HG03354 (cell line): ENCODE measurements around the gene ZNF521.

Experiments used
- ATAC-seq: cut with Tn5 transposase; IDR thresholded peaks from one replicate; pipeline ENCODE4 v1.9.1; 2021; ENCODE audit warnings: mild to moderate bottlenecking; ENCODE audit not compliant: unreplicated experiment, poor library complexity, severe bottlenecking

Gene ZNF521

DNA sequence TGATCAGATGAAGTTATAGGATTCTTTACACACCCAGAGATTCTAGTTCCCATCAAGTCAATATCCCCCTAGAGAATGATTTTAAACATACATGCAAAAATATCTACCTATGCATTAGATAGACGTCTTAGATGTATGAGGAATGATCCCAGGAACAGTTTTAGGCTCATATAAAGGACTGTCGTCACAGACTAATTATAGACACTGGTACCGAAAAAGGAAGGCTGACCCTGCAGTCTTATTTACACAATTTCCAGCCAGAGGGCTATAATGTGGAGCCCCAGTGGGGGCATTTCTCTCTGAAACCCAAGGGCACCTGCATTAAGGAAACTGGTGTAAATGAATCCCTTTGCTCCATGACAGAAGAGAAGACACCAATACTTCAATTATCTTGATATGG is 170.4 kb downstream of the ZNF521 start:
- no peak for ATAC-seq

DNA sequence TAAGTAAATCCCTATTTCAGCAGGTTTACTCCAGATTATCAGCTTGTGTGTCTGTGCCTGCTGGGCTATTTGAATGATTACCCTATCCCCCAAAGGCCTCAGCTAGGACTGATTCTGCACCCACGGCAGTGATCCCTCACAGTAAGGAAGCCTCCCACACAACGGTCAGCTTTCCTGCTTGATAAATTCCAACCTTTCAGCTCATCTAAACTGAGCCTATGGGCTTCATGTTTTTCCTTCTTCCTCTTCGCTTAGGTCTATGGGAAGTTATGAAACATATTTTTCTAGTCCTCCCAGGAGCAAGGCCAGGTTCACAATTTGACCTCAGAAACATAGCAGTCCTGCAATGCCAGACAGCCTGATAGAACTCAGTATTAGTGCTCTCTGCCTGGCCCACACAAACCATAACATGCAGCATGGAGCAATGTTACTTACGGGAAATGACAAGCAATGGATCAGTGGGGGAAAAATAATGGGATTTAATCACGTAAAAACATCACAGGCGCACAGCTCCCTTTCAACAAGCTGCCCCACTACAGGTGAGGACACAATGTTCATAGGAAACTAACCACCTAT is 170.9 kb downstream of the ZNF521 start:
- ATAC-seq, result no peak

DNA sequence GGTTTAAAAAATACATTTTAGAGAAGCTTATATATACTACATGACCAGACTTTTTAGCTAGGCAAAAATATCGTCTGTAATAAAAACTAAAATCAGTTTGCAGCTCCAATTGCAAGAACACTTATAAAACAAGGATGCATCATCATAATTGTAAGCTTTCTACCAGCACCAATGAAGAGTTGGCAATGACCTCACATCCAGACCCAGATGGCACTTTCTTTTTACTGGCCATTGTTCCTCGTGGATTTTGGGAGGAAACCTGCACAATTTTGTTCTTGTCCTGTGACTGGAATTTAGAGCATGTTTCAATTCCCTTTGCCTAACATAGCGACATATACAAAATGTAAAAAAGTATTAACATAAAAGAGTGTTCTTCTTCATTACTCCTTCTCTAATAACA is 174.3 kb downstream of the ZNF521 start:
- ATAC-seq, result no peak

DNA sequence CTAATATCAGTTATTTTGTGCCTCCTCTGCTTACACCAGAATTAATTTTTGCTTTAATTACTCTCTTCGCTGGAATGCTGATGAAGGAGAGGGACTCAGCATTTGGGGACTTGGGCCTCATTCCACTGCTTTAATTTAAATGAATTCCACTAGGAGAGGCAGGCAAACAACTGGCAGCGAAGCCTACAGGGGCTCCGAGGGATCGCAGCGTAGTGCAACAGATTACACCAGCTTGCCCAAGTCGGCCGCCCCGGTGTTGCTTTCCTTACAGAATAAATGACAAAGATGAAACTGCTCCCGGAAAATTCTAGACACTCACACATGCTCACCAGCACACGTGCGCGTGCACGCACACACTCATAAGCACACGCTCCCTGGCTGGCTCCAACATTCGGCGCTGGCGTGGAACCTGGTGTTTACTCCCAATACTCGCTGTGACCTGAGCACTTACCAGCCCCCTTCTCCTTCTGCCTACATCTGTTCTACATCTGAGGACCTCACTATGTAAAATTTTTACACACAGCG is 175.4 kb downstream of the ZNF521 start:
- no peak for ATAC-seq

DNA sequence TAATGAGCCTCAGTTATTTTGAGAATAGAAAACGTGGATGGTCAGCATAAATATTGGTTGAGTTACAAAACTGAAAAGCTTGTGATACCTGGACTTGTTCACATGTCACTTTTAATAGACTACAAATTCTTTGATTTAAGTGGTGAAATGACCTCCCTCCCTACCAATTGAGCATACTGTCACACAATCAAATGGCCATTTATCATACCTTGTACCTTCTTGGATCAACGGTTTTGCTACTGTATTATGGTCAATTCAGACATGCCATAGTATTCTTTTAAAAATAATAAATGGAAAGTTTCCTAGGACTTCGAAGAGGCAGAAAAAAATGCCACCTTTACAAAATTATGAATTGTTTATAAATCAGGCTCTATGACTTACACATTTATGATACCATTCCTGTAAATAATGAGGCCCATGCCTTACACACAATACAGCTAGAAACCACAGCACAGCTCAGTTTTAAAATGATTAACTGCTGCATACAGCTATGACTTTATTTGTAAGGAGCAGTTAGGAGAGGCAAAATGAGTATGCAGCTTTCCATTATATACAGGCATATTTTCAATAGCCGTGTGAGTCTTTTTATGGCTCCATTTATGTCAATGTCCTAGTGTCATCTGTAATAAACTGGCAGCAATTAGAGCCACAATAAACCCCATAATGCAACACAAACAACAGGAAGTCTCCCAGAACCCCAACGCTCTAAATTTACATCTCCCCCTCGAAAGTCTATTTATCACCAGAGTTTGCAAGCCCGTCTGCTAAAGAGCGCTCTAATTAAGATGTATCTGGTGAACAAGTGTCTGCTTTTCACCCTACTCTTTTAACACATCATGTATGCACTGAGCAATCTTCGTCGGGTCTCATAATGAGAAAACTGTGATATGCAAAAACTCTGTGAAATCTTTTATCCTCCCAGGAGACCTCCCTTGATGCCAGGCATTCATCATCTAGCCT is 176.1 kb downstream of the ZNF521 start:
- no peak for ATAC-seq

DNA sequence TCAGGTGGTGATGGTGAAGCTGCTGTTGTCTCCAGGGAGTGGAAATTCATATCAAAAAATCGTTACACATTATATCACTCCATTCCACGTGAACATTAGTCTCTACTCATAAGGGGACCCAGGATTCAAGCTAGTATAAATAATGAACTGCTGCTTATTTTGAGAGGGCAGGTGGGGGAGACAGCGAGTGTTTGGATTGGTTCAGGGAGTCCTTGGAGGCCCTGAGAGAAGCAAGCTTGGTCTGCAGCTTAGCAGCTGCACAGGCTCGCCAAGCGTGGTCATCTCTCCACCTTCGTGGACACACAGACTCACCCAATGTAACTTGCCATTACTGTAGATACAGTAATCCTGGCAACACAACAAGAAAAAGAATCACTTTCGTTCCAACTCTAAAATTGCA is 177.6 kb downstream of the ZNF521 start:
- no peak for ATAC-seq

DNA sequence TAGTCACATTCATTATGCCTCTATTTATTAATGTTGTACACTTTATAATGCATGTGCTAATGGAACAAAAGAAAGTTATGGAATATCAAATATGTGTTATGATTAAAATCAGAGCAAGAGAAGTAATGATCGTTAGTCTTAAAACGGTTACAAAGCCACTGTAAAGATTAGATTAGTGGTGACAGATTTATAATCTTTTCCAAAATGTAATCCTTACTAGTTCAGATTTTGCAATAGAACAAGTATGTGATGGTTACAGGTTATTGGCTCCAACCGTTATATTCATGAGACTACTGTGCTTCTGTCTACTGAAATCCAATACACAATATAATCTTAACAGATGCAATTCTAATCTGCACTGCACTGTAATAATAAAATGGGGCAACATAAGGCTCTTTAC is 180.6 kb downstream of the ZNF521 start:
- no peak for ATAC-seq

DNA sequence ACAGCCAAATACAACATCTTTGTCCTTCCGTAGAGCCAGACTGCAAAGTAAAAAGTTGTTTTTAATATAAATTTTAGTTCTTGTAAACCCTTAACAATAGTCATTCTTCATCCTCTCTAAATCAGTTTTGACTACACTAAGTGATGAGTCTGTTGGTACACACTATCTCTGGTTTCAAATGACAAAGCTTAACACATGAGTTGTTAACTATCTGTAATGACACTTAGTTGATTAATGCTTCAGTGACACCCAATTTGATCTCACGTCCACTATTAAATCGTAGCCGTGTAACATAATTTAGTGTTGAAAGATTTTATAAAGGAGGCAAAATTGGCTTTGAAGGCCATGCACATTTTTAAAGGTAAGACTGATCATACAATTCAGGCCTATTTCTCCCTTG is 181.6 kb downstream of the ZNF521 start:
- ATAC-seq, result no peak

DNA sequence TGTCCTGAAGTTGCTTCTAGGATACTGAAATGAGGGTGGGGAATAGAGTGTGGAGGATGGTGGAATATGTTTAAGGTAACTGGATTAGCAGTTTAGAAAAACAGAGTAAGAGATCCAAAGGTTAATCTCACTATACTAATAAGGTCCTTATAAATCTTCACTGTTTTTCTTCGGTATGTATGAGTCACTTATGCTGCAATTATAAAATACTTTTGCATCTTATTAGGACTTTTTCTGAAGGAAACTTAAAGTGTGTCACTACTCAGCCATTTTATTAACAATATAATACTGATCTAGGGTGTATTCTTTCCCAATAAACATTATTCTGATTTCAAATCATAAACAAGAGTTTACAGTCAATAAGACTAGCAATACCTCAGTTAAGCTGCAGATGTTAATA is 182.3 kb downstream of the ZNF521 start:
- ATAC-seq, result no peak

DNA sequence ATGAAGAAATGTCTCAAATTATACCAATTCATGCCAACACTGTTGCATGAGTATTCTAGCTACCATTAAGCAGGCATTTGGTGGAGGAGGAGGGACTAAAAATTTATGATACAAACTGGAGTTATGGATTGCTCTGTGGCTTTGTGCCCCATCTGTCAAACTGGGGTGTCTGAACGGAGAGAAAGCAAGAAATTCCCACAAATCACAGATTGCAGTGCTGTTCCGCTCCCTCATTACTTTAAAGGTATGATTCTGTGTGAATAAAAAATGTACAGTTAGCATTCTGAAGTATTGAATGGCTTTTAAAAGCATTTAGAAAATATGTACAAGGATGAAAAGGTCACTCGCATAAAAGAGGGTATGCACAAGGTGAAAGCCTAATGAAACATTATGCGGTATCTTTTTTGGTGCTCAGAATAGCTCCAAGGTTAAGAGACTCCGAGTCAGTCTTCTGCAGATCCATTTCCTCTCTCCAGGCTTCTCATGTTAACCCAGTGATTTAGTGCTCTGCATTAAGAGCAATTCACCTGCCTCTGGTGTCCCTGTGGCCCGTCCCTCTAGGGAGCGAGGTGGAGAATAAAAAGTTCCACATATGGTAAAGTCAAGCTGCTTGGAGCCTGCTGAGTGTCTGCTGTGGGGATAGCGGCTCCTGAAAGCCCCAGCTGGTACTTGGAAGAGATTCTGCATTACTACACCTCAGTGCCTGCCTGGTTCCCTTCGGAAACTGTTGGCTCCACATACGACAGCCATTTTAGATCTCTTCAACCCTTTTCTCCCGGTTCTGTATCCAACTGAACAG is 184.2 kb downstream of the ZNF521 start:
- ATAC-seq, result no peak

DNA sequence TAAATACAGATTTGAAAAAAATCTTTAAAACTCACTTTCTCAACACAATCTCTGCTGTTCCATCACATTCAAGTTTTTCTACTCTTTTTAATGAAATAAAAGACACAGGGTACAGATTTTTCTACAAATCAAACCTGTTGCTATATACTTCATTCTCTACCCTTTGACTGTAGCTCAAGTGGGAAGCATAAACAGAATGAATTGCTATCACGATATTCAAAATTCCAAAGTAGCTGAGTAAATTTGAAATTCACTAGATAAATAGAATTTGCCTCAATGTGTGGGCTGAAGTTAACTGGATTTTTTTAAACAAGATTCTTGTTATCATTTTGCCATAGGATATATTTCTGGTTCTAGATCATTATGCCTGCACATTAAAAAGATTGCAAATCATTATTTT is 185.9 kb downstream of the ZNF521 start:
- no peak for ATAC-seq

DNA sequence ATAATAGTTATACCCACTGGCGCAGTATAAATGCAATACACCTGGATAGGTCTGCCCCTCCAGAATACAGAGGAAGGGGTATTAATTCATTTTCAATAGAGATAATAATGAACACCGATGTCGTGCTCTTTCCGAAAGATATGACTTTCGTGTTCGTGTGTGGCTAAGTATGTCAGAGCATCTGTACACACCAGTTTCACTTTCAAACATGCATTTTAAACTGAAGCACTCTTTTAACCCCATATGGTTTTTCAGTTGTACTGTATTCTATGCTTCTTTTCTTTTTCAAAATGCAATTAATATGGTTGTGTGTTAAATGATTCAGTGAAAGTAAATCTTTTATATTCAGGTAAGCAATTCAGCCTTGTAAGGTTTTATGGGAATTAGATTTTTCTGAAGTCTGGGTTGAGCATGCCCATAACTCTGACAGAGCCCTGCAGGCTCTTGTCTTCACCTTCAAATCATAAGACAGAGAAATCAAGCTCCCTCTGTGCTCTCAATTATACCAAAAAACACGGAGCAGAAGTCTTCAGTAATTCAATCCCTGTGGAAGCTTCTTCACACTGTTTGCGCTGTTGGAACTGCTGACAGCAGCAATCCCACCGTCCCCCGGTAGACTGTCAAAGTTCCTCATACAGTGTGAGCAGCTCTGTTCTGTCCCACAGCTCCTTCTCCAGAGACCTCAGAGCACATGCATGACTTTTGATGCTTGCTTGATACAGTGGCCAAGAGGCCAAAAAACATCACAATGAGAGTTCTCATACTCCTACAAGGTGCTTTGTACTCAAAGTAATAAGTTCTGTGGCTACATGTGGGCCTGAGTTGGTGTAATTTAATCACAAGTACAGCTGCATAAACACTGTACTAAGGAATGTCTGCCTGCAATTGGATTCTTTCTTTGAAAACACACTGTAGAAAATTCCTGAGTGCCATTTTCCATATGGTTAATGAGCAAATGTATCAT is 186.8 kb downstream of the ZNF521 start:
- peak; percentile 93 for ATAC-seq

DNA sequence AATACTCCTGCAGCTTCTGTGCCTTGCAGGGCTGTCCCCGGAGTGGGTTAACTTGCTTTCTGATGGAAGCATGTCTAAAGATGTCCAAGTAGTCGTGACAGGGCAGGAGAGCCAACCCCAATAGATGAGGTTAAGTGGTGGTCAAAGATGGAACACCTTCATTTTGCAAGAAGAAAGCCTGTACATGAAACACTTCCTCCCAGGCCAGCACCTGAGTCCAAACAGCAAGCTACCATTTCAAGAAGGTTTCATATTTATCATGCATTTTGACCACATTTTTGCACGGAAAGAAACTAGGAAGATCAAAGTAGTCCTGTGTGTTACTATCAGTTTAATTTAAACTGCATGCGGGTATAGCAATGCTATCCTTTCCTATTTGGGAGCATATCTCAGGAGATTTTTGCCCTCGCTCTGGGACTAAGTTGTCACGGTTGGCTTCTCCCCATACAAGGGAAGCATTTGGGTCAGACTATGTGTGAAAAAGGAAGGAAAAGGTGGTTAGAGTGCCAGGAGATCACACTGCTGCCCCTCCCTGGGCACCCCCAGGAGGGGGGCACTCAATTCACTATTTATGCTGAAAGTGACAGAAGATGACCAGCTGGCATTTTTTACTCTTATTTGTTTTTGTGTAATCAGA is 187.6 kb downstream of the ZNF521 start:
- peak; percentile 42 for ATAC-seq

DNA sequence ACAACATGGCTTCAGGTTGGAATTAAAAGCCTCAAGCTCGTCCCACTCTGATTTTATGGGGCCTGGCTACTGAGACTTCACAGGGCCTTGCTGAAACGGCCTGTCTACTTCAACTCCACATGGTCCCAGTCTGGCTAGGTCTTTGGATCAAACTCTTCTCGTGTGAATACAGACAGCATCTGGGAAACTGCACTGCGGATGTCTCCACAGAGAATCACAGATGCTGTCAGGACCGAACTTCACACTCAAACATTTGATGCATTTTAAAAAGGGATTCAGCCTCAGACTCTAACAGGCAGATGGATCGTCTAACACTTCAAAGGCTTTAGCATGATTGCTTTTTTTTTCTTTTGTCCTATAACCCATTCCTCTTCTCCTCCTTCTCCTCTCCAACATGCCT is 198.5 kb downstream of the ZNF521 start:
- ATAC-seq, result no peak

DNA sequence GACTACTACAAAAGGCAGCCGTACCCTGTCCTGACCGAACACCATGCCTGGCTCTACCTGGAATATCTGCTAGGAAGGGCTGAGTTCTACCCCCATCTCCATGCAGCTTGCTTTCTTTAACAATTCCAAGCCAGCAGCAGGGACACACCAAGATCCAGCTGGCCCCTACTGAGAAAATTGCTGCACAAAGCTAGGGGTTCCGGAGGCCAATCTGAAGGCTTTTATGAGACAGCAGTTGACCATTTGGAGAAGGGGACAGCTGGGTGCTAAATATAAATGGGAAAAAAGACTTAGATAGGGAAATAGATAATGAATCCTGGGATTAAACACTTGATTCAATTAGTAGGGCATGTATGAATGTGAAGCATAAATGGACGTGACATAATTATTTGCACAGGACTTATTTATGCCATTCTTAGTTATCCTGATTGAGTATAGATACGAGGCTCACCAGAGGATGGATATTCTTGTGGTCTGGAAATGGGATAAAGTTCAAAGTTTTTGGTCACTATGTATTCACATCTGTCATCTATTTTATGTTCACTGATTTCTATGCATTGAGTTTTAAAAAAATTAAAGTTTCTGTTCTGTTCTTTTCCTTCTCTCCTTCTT is 204.0 kb downstream of the ZNF521 start:
- no peak for ATAC-seq

DNA sequence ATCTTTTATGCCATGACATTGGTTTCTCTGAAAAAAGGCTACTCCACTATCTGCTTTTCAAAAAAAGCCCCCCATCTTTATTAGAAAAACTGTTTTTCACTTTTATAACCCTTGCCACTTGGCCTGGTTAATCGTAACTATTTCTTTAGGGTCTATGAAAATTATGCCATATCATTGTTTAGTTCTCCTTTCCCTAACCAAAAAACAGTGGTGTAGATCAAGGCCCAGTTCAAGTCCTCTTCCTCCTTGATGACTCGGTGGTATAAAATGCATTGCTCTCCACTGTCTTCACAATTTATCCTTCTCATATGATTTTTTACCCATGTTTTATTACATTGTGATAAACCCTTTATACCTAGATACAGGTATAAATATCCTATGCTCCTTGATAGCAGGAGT is 205.5 kb downstream of the ZNF521 start:
- ATAC-seq, result no peak

DNA sequence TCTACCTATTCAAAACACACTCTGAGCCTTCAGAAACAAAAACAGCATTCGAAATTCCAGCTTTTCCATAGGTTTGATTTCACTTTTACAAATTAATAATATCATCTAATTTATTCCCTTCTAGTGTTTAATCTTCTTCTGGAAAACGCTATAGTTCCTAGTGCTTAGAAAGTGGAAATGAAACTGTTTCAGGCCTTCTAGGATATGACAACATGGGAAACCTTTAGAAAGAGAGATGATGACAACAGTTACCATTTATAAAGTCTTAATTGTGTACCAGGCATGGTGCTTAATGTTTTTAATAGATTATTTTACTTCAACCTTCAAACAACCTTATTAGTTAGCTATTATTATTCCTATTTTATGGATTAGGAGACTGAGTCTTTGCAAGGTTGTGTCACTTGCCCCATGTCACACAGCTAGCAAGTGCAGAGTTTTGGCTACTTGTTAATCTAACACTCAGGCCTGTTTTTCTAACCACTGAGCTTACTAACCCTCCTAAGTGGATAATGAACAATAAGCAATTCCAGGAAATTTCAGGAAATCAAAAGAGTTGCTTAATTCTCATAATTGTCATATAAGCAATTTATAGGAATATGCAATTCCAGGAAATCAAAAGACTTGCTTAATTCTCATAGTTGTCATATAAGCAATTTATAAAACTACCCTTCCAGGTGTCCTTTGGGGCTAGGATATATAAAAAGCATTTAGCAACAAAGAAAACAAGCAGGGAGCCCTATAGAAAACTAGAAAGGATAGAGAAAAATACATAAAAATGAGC is 206.0 kb downstream of the ZNF521 start:
- no peak for ATAC-seq

DNA sequence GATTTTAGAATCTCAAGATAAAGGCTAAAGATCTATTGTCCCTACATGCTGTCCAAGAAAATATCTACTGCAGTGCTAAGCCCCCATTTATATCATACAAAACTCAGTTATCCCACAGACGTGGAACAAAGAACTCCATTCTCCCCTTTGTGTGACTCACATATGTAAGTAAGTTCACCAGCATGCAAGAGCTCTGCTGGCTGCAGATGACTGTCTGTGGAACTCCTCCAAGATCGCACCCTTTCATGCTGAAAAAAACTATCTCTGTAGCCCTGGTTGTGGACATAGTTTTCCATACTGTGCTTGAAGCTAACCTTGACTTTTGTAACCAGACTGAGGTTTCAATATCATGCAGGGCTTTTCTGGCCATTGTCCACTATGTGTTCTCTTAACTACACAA is 207.1 kb downstream of the ZNF521 start:
- ATAC-seq, result no peak
